Mononuclear cell (primary cell): Measurements from ENCODE around the gene PPP4C. TPM values are rescaled to one million over a fixed set of nuclear protein-coding genes. Genes with fewer than 3 reads are reported as not detected.
A peak's percentile ranks its signal among the peaks of the same experiment; 100 is the strongest.

Experiments used
- H3K27me3 ChIP-seq: 2 replicates; pipeline ENCODE4 v1.6.0; 2011; ENCODE audit warnings: low read length, control low read depth; ENCODE audit not compliant: insufficient read depth
- H3K4me1 ChIP-seq: 2 replicates; pipeline ENCODE4 v1.5.1; 2011; ENCODE audit warnings: mild to moderate bottlenecking, low read length, control low read depth; ENCODE audit not compliant: insufficient read depth
- H3K4me3 ChIP-seq: 2 replicates; pipeline ENCODE4 v1.5.1; 2011; ENCODE audit warnings: mild to moderate bottlenecking, low read length, moderate library complexity
- H3K9me3 ChIP-seq: 2 replicates; pipeline ENCODE4 v1.5.1; 2011; ENCODE audit warnings: low read depth, mild to moderate bottlenecking, control low read depth, low read length
- total RNA-seq: library from RNA; depleted of rRNA; stranded (reverse); fragments of >200 nt; gene quantifications from one replicate; pipeline ENCODE4 v1.2.3, GENCODE V29; 2012

The PPP4C gene
- total RNA-seq, 1 donor: 79.7 TPM

DNA sequence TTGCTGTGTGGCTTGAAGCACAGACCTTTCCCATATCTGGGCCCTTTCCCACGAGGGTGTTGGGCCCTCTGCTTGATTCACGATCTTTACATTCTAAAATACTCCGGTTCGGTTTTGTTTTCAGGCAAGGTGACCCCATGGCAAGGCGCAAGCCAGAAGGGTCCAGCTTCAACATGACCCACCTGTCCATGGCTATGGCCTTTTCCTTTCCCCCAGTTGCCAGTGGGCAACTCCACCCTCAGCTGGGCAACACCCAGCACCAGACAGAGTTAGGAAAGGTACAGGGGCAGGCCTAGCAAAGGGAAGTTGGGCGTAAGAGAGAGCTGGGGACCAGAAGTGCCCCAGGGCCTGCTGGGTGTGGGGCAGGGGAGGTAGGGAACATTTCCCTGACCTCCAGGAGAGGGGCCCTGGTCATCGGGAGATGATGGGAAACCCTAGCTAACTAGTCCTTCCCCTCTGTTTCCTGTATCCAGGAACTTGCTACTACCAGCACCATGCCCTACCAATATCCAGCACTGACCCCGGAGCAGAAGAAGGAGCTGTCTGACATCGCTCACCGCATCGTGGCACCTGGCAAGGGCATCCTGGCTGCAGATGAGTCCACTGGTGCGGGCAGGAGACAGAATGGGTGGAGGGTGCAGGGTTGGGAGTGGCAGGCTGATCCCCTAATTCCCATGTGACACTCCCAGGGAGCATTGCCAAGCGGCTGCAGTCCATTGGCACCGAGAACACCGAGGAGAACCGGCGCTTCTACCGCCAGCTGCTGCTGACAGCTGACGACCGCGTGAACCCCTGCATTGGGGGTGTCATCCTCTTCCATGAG, 8.8 kb upstream of the PPP4C start:
- peaks cover 52% of the 10 kb centered on the region for H3K4me1 ChIP-seq

GRCh38 chr16:30067584-30067916, 8.2 kb upstream of the PPP4C start:
- H3K4me1 ChIP-seq: peaks cover 52% of the 10 kb centered on the region
- H3K4me3 ChIP-seq: no peak overlapping the region
- no peaks in the 10 kb centered on the region for H3K9me3 ChIP-seq
- H3K27me3 ChIP-seq: no peaks in the 10 kb centered on the region

More for the DNA sequence above, 8.8 kb upstream of the PPP4C start:
- Histone ChIP-seq H3K4me3 (peak overlapping the region; percentile 87), H3K27me3 (no peaks in the 10 kb centered on the region), H3K9me3 (no peaks in the 10 kb centered on the region)

GRCh38 chr16:30068333-30068732, 7.5 kb upstream of the PPP4C start:
- H3K27me3 ChIP-seq: no peaks in the 10 kb centered on the region
- no peak overlapping the region for H3K4me3 ChIP-seq
- peaks cover 47% of the 10 kb centered on the region for H3K4me1 ChIP-seq
- no peaks in the 10 kb centered on the region for H3K9me3 ChIP-seq

DNA sequence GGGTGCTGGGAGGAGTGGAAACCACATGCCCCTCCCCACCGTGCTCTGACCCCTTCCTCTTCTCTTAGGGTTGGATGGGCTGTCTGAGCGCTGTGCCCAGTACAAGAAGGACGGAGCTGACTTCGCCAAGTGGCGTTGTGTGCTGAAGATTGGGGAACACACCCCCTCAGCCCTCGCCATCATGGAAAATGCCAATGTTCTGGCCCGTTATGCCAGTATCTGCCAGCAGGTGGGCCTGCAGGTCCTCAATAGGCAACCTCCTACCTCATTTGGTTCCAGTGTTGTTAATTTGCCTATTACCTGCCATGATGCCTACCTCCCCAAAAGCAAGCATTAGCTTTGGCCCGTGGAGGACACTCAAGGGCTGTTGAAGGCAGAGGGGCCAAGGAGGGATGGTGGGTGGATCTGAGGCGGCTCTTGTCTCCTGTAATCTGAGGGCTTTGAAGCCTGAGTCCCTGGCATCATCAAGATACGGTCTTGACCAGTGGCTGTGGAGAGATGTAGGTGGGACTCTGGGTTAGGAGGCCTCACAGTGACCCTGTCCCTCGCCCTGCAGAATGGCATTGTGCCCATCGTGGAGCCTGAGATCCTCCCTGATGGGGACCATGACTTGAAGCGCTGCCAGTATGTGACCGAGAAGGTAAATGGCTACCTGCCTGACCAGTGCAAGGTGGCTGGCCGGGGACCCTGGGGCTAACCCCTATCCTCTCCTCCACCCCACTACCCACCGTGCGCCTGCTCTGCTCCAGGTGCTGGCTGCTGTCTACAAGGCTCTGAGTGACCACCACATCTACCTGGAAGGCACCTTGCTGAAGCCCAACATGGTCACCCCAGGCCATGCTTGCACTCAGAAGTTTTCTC, 6.8 kb upstream of the PPP4C start:
- Histone ChIP-seq H3K4me1 (peaks cover 41% of the 10 kb centered on the region), H3K27me3 (no peaks in the 10 kb centered on the region), H3K9me3 (no peaks in the 10 kb centered on the region), H3K4me3 (no peak overlapping the region)

DNA sequence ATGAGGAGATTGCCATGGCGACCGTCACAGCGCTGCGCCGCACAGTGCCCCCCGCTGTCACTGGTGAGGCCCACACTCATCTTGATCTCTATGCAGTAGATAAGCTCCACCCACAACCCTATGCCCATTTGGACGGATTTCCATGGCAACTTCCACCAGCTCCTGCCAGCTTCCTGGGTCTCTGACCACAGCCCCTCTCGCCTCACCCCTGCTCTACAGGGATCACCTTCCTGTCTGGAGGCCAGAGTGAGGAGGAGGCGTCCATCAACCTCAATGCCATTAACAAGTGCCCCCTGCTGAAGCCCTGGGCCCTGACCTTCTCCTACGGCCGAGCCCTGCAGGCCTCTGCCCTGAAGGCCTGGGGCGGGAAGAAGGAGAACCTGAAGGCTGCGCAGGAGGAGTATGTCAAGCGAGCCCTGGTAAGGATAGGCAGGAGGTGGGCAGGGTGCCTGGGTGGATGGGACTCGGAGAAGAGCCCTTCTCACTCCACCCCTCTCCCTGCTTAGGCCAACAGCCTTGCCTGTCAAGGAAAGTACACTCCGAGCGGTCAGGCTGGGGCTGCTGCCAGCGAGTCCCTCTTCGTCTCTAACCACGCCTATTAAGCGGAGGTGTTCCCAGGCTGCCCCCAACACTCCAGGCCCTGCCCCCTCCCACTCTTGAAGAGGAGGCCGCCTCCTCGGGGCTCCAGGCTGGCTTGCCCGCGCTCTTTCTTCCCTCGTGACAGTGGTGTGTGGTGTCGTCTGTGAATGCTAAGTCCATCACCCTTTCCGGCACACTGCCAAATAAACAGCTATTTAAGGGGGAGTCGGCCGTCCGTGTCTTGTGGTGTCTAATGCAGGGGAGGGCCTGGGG, 6.0 kb upstream of the PPP4C start:
- Histone ChIP-seq H3K4me1 (peaks cover 42% of the 10 kb centered on the region), H3K4me3 (no peak overlapping the region), H3K27me3 (no peaks in the 10 kb centered on the region), H3K9me3 (no peaks in the 10 kb centered on the region)

DNA sequence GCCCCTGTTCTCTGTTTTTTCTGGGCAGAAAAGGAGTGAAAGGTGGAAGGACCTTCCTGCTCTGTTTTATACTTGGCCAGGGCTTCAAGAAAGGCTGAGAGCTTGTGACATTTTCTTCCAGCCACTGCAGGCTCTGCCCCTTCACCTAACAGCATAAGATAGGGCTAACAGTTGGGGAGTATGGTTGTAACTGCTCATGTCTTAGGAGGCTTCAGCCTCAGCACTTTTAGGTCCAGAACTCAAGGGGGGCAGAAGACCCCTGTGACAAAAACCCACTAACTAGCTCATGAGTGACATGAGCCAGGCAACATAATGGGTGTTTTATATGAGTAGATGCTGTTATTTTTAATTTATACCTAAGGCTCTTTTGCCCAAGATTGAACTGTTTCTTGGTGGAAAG, 5.3 kb upstream of the PPP4C start:
- no peak overlapping the region for H3K4me3 ChIP-seq
- H3K9me3 ChIP-seq: no peaks in the 10 kb centered on the region
- peaks cover 48% of the 10 kb centered on the region for H3K4me1 ChIP-seq
- H3K27me3 ChIP-seq: no peaks in the 10 kb centered on the region

GRCh38 chr16:30076276-30076791, 540 bp downstream of the PPP4C start:
- peak overlapping the region; percentile 85 for H3K4me3 ChIP-seq
- H3K27me3 ChIP-seq: no peaks in the 10 kb centered on the region
- H3K9me3 ChIP-seq: no peaks in the 10 kb centered on the region
- H3K4me1 ChIP-seq: peaks cover 36% of the 10 kb centered on the region

DNA sequence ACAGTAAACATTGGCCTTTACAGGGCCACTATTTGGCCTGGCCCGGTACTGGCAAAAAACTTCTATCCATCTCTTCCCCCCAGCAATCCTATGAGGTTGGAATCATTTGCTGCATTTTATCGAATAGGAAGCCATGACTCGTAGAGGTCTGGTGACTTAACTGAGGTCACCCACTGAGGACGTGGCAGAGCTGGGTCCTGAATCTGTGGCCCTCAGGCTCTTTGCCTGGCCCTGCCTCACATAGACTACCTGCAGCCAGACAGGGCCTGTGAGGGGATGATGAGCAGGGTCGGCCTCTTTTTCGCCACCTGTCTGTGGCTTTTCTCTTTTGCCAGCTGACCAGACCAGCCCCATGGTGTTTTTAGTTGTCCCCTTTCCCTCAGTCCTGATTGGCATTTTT, 1.9 kb downstream of the PPP4C start:
- no peaks in the 10 kb centered on the region for H3K9me3 ChIP-seq
- H3K4me1 ChIP-seq: peaks cover 36% of the 10 kb centered on the region
- no peak overlapping the region for H3K4me3 ChIP-seq
- H3K27me3 ChIP-seq: no peaks in the 10 kb centered on the region

DNA sequence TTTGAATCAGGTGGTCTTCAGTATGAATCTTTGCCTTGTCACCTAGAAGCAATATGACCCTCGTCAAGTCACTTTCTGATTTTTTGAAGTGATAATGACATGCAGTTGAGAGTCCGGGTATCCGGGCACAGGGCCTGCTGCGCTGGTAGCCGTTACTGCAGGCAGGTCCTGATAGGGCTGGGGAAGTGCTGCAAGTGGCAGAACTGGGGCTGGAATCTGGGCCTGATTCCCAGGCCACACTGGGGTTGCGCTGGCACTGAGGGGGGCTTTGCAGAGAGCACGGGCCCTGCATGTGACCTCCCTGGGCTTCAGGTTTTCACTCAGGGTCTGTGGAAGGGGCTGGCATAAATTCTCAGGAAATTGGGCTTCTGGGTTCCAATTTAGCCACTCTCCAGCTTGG, 3.0 kb downstream of the PPP4C start:
- Histone ChIP-seq H3K4me1 (peaks cover 36% of the 10 kb centered on the region), H3K4me3 (no peak overlapping the region), H3K9me3 (no peaks in the 10 kb centered on the region), H3K27me3 (no peaks in the 10 kb centered on the region)

GRCh38 chr16:30079480-30079879, 3.7 kb downstream of the PPP4C start:
- H3K4me1 ChIP-seq: peaks cover 36% of the 10 kb centered on the region
- no peaks in the 10 kb centered on the region for H3K27me3 ChIP-seq
- no peaks in the 10 kb centered on the region for H3K9me3 ChIP-seq
- no peak overlapping the region for H3K4me3 ChIP-seq

- peaks cover 25% of the 10 kb centered on the region for H3K4me1 ChIP-seq
- H3K9me3 ChIP-seq: no peaks in the 10 kb centered on the region
- H3K27me3 ChIP-seq: no peaks in the 10 kb centered on the region
- no peak overlapping the region for H3K4me3 ChIP-seq
Measured at GRCh38 chr16:30082545-30083090, 6.8 kb downstream of the PPP4C start.

- peaks cover 25% of the 10 kb centered on the region for H3K4me1 ChIP-seq
- H3K9me3 ChIP-seq: no peaks in the 10 kb centered on the region
- H3K27me3 ChIP-seq: no peaks in the 10 kb centered on the region
- no peak overlapping the region for H3K4me3 ChIP-seq
Measured at GRCh38 chr16:30083216-30084055, 7.6 kb downstream of the PPP4C start.

DNA sequence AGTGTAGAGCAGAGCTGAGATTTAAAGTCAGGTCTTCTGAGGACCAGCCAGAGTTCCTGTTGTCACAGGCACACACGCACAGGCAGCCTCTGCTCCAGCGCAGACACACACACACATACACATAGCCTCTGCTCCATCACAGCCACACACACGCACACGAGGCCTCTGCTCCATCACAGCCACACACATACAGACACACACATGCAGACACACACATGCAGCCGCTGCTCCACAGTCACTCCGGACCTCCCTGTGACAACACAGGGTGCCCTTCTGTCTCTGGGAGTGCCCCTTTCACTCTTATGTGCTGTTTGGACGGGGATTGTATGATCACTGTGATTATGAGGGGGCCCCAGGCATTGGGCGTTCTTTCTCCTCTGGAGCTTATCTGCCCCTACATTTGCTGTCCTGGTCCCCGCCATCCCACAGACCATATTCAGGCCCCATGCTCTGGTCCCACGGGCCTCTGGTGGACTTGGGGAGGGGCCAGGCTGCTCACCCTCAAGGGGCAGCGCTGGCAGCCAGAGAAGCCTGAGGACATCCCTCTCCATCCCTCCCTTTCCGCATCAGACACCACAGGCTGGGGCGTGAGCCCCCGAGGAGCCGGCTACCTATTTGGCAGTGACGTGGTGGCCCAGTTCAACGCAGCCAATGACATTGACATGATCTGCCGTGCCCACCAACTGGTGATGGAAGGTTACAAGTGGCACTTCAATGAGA, 8.5 kb downstream of the PPP4C start:
- Histone ChIP-seq H3K27me3 (no peaks in the 10 kb centered on the region), H3K4me3 (no peak overlapping the region), H3K9me3 (no peaks in the 10 kb centered on the region), H3K4me1 (peaks cover 27% of the 10 kb centered on the region)
